ENCODE results near the gene HACD2. TPM values are rescaled to one million over a fixed set of nuclear protein-coding genes. Genes with fewer than 3 reads are reported as not detected.

HACD2 gene
- total RNA-seq, 1 experiment from 2014 or later: 43.0 TPM

GRCh38 chr3:123445702-123446101 lies 139.2 kb downstream of the HACD2 start:
- no peak overlapping the region for H2AFZ ChIP-seq (ENCODE audit: low read depth, low read length, poor library complexity, severe bottlenecking)
- H3K79me2 ChIP-seq (ENCODE audit: insufficient read depth, low read length): no peaks in the 10 kb centered on the region
- RAD21 ChIA-PET (ENCODE audit: low non-redundant PET in 1 of 2, low total read pairs in 2 of 2, uncharacterized antibody in 2 of 2, unreplicated experiment in 2 of 2): no interaction called here
- H3K4me3 ChIP-seq (replicated peaks in 1 of 2; ENCODE audit: low read depth in 1 of 2, low read length in 2 of 2): no peak overlapping the region
- no peak for DNase-seq (ENCODE audit: low read depth, low spot score)
- TF ChIP-seq TCF7L2 (IDR thresholded peaks at IDR 0.05; ENCODE audit: borderline replicate concordance, extremely low read depth, insufficient read depth, insufficient read length) (no peak), FOSL1 (IDR thresholded peaks at IDR 0.05; ENCODE audit: low read depth) (no peak), CTCF (IDR thresholded peaks at IDR 0.05 in 2 of 3, conservative IDR thresholded peaks at IDR 0.05 in 1 of 3; ENCODE audit: borderline replicate concordance in 1 of 3, insufficient read depth in 1 of 3, low read depth in 2 of 3, low read length in 2 of 3) (no peak), ZBTB33 (IDR thresholded peaks at IDR 0.05; ENCODE audit: extremely low read depth, insufficient replicate concordance, low read length) (no peak), CEBPB (IDR thresholded peaks at IDR 0.05; ENCODE audit: low read depth) (no peak), ZNF274 (IDR thresholded peaks at IDR 0.05; ENCODE audit: low read depth, low read length) (no peak), EZH2 (IDR thresholded peaks at IDR 0.05) (no peak), CBX3 (IDR thresholded peaks at IDR 0.05; ENCODE audit: low read depth) (no peak), SRF (IDR thresholded peaks at IDR 0.05; ENCODE audit: low read depth) (no peak), ATF3 (IDR thresholded peaks at IDR 0.05) (no peak), ZFX (IDR thresholded peaks at IDR 0.05) (no peak), POLR2AphosphoS5 (IDR thresholded peaks at IDR 0.05; ENCODE audit: low read depth, low read length) (no peak), REST (IDR thresholded peaks at IDR 0.05; ENCODE audit: low read depth) (no peak), ELF1 (IDR thresholded peaks at IDR 0.05; ENCODE audit: borderline replicate concordance, low read depth) (no peak), SIN3A (IDR thresholded peaks at IDR 0.05; ENCODE audit: low read depth) (no peak)
- ATAC-seq: no peak
- no peaks in the 10 kb centered on the region for H4K20me1 ChIP-seq (ENCODE audit: insufficient read depth)
- POLR2A ChIA-PET: no interaction called here
- no peaks in the 10 kb centered on the region for H3K9me2 ChIP-seq (ENCODE audit: insufficient read depth)
- no peak overlapping the region for H3K27ac ChIP-seq (ENCODE audit: low read depth, low read length)
- CTCF ChIA-PET: no interaction called here
- H3K36me3 ChIP-seq (ENCODE audit: control insufficient read depth in 1 of 2, insufficient read depth in 2 of 2, low read length in 2 of 2): no peaks in the 10 kb centered on the region
- no peak overlapping the region for H3K4me2 ChIP-seq (ENCODE audit: low read length)
- peaks cover 0 to 6% of the 10 kb centered on the region in 2 experiments; a peak in 2 of 4 replicates for H3K4me1 ChIP-seq (ENCODE audit: control insufficient read depth in 1 of 2, insufficient read depth in 2 of 2, low read length in 2 of 2)
- peaks cover 6% of the 10 kb centered on the region for H3K27me3 ChIP-seq (ENCODE audit: insufficient read depth, low read length)
- no TSS peak for BruUV-seq (replicated peaks)
- H3K9ac ChIP-seq (ENCODE audit: low read length): no peak overlapping the region
- intact Hi-C loops (cut with micrococcal nuclease): no loop called here
- no peaks in the 10 kb centered on the region for H3K9me3 ChIP-seq (ENCODE audit: control insufficient read depth in 1 of 2, insufficient read depth in 1 of 2, low read depth in 1 of 2, low read length in 2 of 2)

Measured in HCT116 (cell line).